Measurements from ENCODE around the gene PACS1.

PACS1 gene

DNA sequence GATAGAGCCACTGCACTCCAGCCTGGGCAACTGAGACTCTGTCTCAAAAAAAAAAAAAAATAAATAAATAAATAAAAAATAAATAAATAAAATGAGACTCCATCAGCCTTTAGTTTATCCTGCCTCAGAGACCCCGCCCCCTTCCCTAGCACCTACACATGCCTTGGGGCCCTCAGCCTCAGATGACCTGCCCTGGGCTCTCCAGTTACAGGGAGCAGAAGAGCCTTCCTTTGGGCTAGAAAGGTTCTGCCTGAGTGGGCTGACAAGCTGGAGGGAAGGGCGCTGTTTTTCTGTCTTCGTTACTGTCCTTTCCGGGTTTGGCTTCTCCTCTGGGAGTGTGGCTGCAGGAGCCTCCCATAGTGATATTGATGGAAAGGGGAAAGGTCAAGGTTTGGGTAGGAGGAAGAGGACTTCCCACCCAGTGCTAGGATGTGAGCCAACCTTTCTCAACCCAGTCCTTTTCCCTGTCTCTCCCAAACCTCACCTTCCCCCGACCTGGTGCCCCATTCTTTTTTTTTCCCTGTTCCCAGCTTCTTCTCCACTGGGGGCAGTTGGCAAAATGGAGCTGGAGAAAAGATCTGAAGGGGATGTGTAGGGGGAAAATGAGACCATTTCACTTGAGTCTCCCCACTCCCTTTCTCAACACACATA, 19.4 kb upstream of the PACS1 start:
- DNase-seq = no peak

- no peak for DNase-seq
These were observed 18.7 kb upstream of the PACS1 start for GRCh38 chr11:66051371-66051765.

DNA sequence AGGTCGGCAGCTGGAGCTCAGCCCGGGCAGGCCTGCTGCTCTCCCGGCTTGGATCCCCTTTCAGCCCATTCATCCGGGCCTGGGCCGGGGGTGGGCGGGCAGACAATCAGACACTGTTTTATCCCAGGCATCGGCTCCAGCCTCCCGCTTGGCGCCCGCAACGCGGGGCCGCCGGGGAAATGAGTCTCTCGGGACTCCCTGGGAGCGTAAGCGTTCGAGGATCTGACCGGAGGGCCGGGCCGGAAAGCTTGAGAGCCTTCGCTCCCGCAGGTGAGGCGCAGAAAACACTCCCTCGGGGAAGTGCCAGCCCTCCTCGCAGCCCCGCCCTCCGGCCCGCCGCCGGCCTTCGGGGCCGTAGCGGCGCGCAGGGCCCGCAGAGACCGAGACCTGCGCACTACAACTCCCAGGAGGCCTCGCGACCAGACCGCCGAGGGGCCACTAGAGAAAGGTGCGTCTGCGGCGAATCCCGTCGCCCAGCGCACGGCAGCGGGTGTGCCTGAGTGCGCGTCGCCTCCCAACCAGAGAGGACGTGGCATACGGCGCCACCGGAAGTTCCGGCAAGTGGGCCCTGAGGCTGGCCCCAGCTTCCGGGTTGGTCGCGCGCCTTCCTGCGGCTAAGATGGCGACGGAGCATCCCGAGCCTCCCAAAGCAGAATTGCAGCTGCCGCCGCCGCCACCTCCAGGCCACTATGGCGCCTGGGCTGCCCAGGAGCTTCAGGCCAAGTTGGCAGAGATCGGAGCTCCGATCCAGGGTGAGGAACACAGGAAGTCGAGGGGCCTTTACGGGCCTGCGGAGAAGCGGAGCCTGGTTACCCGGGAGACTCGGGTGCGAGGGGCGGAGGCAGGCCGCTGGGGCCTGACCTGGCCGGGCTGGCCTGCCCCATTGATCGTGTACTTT, 18.1 kb upstream of the PACS1 start, which contains the start of gene SF3B2:
Gene SF3B2 (plus strand): TSS at position 599 of the 898 bp plus-strand sequence. CDS start 21 bp downstream, at position 620.
- DNase-seq = peak; percentile 95

DNA sequence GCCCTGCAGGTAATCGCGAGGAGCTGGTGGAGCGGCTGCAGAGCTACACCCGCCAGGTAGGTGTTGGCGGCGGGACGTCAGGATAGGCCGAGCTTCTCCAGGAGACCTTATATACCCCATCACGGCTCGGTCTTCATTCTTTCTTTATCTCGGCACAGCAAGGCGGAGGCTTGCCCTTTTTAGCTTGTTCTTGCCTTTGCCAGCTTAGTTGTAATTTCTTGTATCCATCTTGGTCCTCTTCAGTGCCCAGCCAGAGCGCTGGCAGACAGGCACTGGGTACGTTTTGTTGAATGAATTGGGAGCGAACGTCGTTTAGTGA, 17.4 kb upstream of the PACS1 start:
- DNase-seq = no peak

- no peak for DNase-seq
These were observed 15.1 kb upstream of the PACS1 start for GRCh38 chr11:66055021-66055420.

GRCh38 chr11:66056501-66056900, 13.6 kb upstream of the PACS1 start:
- no peak for DNase-seq

DNA sequence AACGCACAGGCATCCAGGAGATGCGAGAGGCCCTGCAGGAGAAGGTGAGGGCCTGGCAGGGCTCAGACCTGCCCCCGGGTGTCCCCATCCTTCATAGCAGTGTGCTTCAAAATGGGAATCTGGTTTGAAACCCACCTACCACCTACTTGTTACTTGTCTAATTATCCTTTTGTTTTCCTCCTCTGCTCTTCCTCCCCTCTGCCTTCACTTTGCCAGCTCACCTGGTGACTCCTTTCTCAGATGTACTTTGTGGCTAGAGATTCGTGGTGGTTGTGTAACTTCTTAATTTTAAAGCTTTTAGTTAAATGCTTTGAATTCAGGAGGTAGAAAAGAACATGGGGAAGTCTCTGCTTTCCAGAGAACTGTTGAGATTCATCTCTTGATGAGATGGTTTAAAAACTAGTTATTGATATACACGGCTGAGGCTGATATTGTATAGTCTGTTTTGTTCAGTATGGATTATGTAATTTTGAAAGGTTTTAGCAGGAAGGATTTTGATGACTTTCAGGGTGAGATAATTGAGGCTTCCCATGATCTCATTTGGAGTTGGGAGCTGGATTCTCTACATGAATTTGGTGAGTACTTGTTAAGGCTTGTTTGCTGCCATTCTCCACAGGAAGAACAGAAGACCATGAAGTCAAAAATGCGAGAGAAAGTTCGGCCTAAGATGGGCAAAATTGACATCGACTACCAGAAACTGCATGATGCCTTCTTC, 9.9 kb upstream of the PACS1 start:
- DNase-seq = no peak

- no peak for DNase-seq
These were observed 8.8 kb upstream of the PACS1 start for GRCh38 chr11:66061268-66061667.

DNA sequence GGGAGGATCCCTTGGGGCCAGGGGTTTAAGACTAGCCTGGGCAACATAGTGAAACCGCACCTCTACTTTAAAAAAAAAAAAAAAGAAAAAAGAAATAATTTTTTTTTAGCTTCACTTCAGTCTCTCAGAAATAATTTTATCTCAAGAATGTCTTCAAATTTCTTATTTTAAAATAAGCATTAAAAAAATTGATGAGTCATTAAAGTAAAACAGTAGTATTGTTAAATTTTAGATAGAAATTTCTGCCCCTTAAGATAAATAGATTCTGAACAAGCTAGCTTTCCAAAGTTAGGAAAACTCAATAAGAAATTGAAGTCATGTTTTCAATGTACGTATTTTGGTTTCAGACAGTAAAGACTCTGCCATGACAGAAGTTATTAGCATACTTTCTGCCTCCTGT, 7.7 kb upstream of the PACS1 start:
- DNase-seq = no peak

DNA sequence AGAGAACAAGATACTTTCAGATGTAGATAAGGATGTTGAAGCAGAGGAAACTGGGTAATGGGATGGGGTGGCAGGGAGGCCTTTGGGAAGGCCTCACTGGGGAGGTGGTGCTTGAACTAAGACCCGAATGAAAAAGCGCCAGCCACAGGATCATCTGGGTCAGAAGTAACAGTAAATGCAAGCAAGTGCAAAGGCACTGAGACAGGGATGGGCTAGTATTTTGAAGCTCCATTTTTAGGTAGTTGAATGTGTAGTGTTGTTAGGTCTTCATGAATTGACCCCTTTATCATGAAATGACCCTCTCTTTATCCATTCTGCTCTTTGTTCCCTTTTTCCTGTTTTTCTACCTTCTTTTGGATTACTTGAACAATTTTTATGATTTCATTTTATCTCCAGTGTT, 6.2 kb upstream of the PACS1 start:
- no peak for DNase-seq

DNA sequence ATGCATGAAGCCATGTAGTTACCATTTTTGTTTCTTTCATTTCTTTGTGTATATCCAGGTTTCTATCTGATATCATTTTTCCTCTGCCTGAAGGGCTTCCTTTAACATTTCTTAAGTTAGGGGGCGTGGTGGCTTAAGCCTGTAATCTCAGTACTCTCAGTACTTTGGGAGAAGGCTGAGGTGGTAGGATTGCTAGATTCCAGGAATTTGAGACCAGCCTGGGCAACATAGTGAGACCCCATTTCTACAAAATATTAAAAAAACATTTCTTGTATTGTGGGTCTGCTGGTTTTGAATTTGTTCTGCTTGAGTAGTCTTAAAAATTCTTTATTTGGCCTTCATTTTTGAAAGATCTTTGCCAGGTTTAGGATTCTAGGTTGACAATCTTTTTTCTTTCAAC, 5.5 kb upstream of the PACS1 start:
- no peak for DNase-seq

DNA sequence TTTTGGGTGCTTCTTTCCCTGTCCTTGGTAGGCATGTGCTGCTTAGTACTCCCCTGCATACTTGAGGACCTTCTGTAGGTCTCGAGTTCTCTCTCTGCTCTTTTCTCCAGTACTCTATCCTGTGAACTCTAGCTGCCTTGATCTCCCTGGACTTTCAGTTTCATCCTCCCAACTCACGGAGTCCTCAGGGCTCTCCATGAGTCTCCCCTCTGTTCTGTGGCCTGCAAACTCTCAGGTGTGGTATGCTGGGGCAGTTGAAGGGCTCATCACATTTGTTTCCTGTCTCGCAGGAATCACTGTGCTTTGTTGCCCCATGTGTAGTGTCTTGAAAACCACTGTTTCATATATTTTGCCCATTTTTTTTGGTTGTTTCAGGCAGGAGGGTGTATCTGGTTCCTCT, 3.3 kb upstream of the PACS1 start:
- no peak for DNase-seq

DNA sequence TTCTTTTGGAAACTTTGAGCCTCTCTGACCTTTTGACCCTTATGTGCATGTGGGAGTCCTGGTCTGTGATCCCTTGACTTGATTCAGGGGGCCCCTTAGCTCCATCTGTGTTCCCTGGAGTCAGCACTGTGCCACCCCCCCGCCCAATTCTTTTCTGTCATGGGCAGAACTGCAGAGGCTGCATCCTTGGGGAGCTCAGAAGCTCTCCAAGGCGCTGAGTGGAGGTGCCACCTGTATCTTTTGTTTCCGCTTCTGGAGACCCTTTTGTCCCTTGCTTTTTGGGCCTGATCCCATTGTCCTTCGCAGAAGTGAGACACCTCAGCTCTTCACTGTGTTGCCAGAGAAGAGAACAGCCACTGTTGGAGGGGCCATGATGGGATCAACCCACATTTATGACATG, 2.4 kb upstream of the PACS1 start:
- DNase-seq = no peak

- DNase-seq = peak; percentile 41
These were observed 1.8 kb upstream of the PACS1 start for GRCh38 chr11:66068154-66068821.

GRCh38 chr11:66068923-66069714, 953 bp upstream of the PACS1 start:
- peak; percentile 50 for DNase-seq

GRCh38 chr11:66070604-66071380, 720 bp downstream of the PACS1 start:
- peak; percentile 10 for DNase-seq

- no peak for DNase-seq
These were observed 1.3 kb downstream of the PACS1 start for GRCh38 chr11:66071381-66071801.

- DNase-seq = no peak
These were observed 2.0 kb downstream of the PACS1 start for GRCh38 chr11:66072081-66072480.

GRCh38 chr11:66072518-66072917, 2.4 kb downstream of the PACS1 start:
- DNase-seq = no peak

- no peak for DNase-seq
These were observed 3.6 kb downstream of the PACS1 start for GRCh38 chr11:66073669-66074068.

DNA sequence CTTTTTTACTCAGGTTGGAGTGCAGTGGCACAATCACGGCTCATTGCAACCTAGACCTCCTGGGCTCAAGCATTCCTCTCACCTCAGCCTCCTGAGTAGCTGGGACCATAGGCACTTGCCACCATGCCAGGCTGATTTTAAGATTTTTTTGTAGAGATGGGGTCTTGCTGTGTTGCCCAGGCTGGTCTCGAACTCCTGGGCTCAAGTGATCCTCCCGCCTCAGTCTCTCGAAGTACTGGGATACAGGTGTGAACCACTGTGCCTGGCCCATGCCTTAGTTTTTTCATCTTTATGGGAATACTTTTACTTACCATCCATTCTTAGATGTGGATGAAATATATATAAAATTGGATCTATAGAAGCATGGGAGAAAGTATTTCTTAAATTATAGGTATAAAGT, 5.2 kb downstream of the PACS1 start:
- no peak for DNase-seq

DNA sequence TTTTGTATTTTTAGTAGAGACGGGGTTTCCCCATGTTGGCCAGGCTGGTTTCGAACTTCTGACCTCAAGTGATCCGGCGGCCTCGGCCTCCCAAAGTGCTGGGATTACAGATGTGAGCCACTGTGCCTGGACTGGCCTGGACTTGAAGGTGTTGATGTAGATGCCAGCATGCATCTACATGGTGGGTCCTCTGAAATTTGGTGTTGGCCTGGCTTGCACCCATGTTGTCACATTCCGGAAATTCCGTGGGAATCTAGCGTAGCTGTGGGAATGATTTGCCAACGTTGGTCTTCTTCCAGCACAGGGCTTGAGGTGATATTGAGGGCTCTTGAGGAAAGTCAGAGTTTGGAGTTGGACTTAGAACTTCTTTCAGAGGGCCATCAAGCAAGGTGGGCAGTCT, 6.5 kb downstream of the PACS1 start:
- no peak for DNase-seq
